ENCODE results near the gene SENP7.
"Not testable (repeated sequence)": the region's sequence is repeated elsewhere in the genome, so short reads cannot be mapped to it uniquely, and the experiment has no call there.

The SENP7 gene

DNA sequence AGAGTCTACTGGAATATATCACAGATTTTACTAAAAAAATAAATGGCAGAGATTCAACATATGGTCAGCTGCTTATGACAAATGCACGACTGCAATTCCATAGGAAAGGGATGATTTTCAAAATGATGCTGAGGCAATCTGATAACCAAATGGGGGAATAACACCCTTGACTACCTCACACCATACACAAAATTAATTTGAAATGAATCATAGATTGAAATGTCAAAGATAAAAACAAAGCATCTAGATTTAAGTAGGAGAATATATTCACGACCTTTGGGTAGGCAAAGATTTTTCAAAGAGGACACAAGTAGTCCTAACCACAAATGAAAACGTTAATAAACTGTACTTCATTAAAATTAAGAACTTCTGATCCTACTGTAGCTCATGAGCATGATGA lies 11.2 kb downstream of the SENP7 start:
- TF ChIP-seq GATA1 (IDR thresholded peaks at IDR 0.05; ENCODE audit: low read depth, low read length) (no peak), POLR2A (IDR thresholded peaks at IDR 0.05; ENCODE audit: low read length) (no peak)
- DNase-seq: no peak

- no peak for DNase-seq
- TF ChIP-seq POLR2A (IDR thresholded peaks at IDR 0.05; ENCODE audit: low read length) (no peak), GATA1 (IDR thresholded peaks at IDR 0.05; ENCODE audit: low read depth, low read length) (no peak)
Measured at GRCh38 chr3:101500208-101500607, 12.8 kb downstream of the SENP7 start.

GRCh38 chr3:101497803-101498202 lies 15.2 kb downstream of the SENP7 start:
- no peak for DNase-seq
- TF ChIP-seq GATA1 (IDR thresholded peaks at IDR 0.05; ENCODE audit: low read depth, low read length): no peak
- no peak for TF ChIP-seq POLR2A (IDR thresholded peaks at IDR 0.05; ENCODE audit: low read length)

DNA sequence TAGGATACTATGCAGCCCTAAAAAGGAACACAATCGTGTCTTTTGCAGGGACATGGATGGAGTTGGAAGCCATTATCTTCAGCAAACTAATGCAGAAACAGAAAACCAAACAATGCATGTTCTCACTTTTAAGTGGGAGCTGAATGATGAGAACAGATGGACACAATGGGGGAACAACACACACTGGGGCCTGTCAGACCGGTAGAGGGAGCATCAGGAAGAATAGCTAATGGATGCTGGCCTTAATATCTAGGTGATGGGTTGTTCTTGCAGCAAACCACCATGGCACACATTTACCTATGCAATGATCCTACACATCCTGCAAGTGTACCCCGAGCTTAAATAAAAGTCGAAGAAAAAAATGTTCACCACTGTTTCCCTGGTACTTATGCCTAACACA lies 17.5 kb downstream of the SENP7 start:
- DNase-seq: no peak
- no peak for TF ChIP-seq GATA1 (IDR thresholded peaks at IDR 0.05; ENCODE audit: low read depth, low read length)
- no peak for TF ChIP-seq POLR2A (IDR thresholded peaks at IDR 0.05; ENCODE audit: low read length)

DNA sequence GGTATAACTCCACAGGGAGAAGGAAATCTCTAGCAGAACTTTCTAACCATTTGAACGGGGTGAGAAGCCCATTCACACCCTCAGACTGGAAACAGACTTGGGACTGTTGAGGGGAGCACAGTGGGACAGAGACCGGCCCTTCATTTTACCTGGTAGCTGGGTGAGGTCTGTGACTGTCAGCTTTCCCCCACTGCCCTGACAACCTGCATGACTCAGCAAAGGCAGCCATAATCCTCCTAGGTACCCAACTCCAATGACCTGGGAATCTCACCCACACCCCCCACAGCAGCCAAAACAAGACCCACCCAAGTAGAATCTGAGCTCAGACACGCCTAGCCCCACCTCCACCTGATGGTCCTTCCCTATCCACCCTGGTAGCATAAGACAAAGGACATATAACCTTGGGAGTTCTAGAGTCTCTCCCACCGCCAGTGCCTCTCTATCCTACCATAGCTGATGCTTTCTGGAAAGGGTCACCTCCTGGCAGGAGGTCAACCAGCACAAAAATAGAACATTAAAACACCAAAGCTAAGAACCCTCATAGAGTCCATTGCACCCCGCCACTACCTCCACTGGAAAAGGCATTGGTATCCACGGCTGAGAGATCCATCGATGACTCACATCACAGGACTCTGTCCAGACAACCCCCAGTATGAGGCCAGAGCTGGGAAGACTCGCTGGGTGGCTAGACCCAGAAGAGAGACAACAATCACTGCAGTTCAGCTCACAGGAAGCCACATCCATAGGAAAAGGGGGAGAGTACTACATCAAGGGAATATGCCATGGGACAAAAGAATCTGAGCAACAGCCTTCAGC lies 28.0 kb downstream of the SENP7 start:
- TF ChIP-seq GATA1 (IDR thresholded peaks at IDR 0.05; ENCODE audit: low read depth, low read length) (no peak), POLR2A (IDR thresholded peaks at IDR 0.05; ENCODE audit: low read length) (no peak)
- no peak for DNase-seq

DNA sequence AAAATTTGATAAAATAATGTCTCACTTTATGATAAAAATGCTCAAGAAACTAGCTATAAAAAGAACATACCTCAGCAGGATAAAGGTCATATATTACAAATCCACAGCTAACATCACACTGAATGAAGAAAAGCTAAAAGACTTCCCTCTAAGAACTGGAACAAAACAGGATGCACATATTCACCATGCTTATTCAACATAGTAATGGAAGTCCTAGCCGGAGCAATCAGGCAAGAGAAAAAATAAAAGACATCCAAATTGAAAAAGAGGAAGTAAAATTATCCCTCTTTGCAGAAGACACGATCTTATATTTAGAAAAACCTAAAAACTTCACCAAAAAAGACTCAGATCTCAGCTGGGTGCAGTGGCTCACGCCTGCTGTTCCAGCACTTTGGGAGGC lies 34.0 kb downstream of the SENP7 start:
- TF ChIP-seq POLR2A (IDR thresholded peaks at IDR 0.05; ENCODE audit: low read length) (no peak), GATA1 (IDR thresholded peaks at IDR 0.05; ENCODE audit: low read depth, low read length) (no peak)
- DNase-seq: no peak

GRCh38 chr3:101474841-101475552 lies 38.0 kb downstream of the SENP7 start:
- not testable (repeated sequence) for DNase-seq

DNA sequence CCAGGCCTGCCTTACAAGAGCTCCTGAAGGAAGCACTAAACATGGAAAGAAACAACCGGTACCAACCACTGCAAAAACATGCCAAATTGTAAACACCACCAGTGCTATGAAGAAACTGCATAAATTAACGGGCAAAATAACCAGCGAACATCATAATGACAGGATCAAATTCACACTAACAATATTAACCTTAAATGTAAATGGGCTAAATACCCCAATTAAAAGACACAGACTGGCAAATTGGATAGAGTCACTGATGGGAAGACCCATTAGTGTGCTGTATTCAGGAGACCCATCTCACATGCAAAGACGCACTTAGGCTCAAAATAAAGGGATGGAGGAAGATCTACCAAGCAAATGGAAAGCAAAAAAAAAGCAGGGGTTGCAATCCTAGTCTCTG lies 44.3 kb downstream of the SENP7 start:
- not testable (repeated sequence) for DNase-seq

GRCh38 chr3:101467310-101467663 lies 45.7 kb downstream of the SENP7 start:
- not testable (repeated sequence) for DNase-seq

GRCh38 chr3:101466465-101467309 lies 46.3 kb downstream of the SENP7 start:
- no peak for TF ChIP-seq GATA1 (IDR thresholded peaks at IDR 0.05; ENCODE audit: low read depth, low read length)
- TF ChIP-seq POLR2A (IDR thresholded peaks at IDR 0.05; ENCODE audit: low read length): no peak
- peak in 1 of 2 experiments; percentile 5 for DNase-seq

DNA sequence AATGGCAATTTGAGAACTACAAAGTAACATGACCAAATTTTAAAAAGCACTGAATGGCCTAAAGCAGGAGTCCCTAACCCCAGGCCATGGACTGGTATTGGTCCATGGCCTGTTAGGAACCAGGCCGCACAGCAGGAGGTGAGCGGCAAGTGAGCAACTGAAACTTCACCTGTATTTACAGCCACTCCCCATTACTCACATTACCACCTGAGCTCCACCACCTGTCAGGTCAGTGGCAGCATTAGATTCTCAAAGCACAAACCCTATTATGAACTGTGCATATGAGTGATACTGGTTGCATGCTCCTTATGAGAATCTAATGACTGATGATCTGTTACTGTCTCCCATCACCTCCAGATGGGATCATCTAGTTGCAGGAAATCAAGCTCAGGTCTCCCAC lies 48.8 kb downstream of the SENP7 start:
- no peak for DNase-seq
- no peak for TF ChIP-seq POLR2A (IDR thresholded peaks at IDR 0.05; ENCODE audit: low read length)
- TF ChIP-seq GATA1 (IDR thresholded peaks at IDR 0.05; ENCODE audit: low read depth, low read length): no peak

DNA sequence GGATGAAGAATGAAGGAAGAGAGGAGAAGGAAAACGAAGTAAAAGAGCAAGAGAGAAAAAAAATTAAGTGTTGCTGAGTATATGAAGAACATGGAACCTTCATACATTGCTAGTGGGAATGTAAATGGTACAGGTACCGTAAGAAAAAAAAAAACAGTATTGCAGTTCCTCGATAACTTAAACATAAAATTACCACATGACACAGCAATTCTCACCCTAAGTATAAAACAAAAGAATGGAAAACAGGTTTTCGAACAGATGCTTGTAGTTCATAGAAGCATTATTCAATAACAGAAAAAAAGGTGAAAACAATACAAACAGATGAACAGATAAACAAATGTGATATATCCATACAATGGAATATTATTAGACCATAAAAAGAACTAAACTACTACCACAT lies 51.6 kb downstream of the SENP7 start:
- no peak for DNase-seq
- TF ChIP-seq POLR2A (IDR thresholded peaks at IDR 0.05; ENCODE audit: low read length) (no peak), GATA1 (IDR thresholded peaks at IDR 0.05; ENCODE audit: low read depth, low read length) (no peak)

DNA sequence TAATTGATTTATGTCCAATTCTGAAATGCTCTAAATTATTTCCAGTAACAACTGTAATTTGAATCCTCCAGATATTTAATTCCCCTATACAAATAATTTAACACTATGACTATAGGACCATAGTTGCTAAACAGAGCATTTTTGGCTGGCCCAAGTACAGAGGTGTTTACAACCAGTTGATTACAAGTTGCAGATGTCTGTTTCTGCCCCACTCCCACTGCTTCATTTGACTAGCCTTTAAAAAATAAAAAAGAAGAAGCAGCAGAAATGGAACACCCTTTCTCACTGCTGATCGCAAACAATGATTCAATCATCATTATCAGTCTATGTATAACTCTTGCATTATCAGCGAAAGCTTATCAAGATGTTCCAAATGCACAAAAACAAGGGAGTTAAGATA lies 54.6 kb downstream of the SENP7 start:
- no peak for DNase-seq
- no peak for TF ChIP-seq POLR2A (IDR thresholded peaks at IDR 0.05; ENCODE audit: low read length)
- TF ChIP-seq GATA1 (IDR thresholded peaks at IDR 0.05; ENCODE audit: low read depth, low read length): no peak

DNA sequence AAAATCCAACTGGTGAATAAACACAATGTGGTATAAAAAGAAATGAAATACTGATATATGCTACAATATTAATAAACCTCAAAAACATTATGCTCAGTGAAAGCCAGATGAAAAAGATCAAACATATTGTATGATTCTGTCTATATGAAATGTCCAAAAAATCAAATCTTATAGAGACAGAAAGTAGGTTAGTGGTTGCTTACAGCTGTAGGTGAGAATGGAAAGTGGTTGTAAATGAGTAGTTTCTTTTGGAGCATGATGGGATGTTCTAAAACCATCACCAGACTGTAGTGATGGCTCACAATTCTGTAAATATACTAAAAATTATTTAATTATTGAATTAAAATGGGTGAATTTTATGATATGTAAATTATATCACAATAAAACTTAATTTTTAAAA lies 58.4 kb downstream of the SENP7 start:
- TF ChIP-seq GATA1 (IDR thresholded peaks at IDR 0.05; ENCODE audit: low read depth, low read length) (no peak), POLR2A (IDR thresholded peaks at IDR 0.05; ENCODE audit: low read length) (no peak)
- no peak for DNase-seq

- TF ChIP-seq GATA1 (IDR thresholded peaks at IDR 0.05; ENCODE audit: low read depth, low read length): no peak
- no peak for TF ChIP-seq POLR2A (IDR thresholded peaks at IDR 0.05; ENCODE audit: low read length)
- DNase-seq: peak in 1 of 2 experiments; percentile 10
Measured at GRCh38 chr3:101453961-101454360, 59.1 kb downstream of the SENP7 start.

DNA sequence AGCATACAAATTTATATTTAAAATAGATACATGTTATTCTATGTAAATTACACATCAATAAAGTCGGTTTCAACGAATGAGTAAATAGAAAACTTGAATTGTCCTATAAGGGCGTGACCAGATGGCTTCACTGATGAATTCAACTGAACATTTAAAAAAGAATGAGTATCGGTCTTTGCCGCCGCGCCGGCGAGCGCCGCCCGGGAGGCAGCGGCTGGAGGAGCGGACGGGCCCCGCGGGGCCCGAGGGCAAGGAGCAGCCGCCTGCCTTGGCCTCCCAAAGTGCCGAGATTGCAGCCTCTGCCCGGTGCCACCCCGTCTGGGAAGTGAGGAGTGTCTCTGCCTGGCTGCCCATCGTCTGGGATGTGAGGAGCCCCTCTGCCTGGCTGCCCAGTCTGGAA lies 74.4 kb downstream of the SENP7 start:
- not testable (repeated sequence) for DNase-seq
